Measurements from ENCODE around the gene TIAM1. TPM values are rescaled to one million over a fixed set of nuclear protein-coding genes. Genes with fewer than 3 reads are reported as not detected.
A peak's percentile ranks its signal among the peaks of the same experiment; 100 is the strongest.

The TIAM1 gene
- total RNA-seq, 2 experiments from 2014 or later, result 50.1 to 51.0 TPM

GRCh38 chr21:31290765-31291164 lies 53.3 kb downstream of the TIAM1 start:
- H3K4me1 Mint-ChIP-seq (ENCODE audit: low read depth), result peaks cover 28% of the 10 kb centered on the region
- H3K36me3 Mint-ChIP-seq (ENCODE audit: low read depth), result peaks cover 17% of the 10 kb centered on the region
- H3K27me3 Mint-ChIP-seq (ENCODE audit: low read depth), result no peaks in the 10 kb centered on the region
- intact Hi-C loops (cut with micrococcal nuclease), result loop anchor here (10.0 kb wide), 1 partner anchor 576 kb away; the partner anchor contains the start of gene KRTAP21-3
- H3K4me3 Mint-ChIP-seq, result no peak overlapping the region
- CTCF ChIA-PET, result interaction anchor here (1.0 kb wide), 1 partner anchor 28 kb away, joined by 3 read pairs; no protein-coding TSS in a partner anchor
- H3K9me3 Mint-ChIP-seq, result peaks cover 11% of the 10 kb centered on the region
- H3K27ac Mint-ChIP-seq, result no peak overlapping the region
- no peak for DNase-seq

- intact Hi-C loops (cut with micrococcal nuclease), result loop anchor here (10.0 kb wide), 1 partner anchor 575 kb away; the partner anchor contains the start of gene KRTAP21-3
- Mint-ChIP-seq H3K9me3 (peaks cover 11% of the 10 kb centered on the region), H3K4me3 (no peak overlapping the region), H3K27me3 (ENCODE audit: low read depth) (no peaks in the 10 kb centered on the region), H3K4me1 (ENCODE audit: low read depth) (peaks cover 27% of the 10 kb centered on the region), H3K36me3 (ENCODE audit: low read depth) (peaks cover 17% of the 10 kb centered on the region), H3K27ac (no peak overlapping the region)
- DNase-seq, result no peak
- CTCF ChIA-PET, result interaction anchor here (0.9 kb wide), 1 partner anchor 21 kb away, joined by 4 read pairs; no protein-coding TSS in a partner anchor
Observed at GRCh38 chr21:31289702-31290101, 54.4 kb downstream of the TIAM1 start.

- CTCF ChIA-PET, result no interaction called here
- peaks cover 11% of the 10 kb centered on the region for H3K9me3 Mint-ChIP-seq
- H3K27me3 Mint-ChIP-seq (ENCODE audit: low read depth), result no peaks in the 10 kb centered on the region
- H3K36me3 Mint-ChIP-seq (ENCODE audit: low read depth), result peaks cover 12% of the 10 kb centered on the region
- intact Hi-C loops (cut with micrococcal nuclease), result no loop called here
- no peak for DNase-seq
- no peak overlapping the region for H3K4me3 Mint-ChIP-seq
- H3K27ac Mint-ChIP-seq, result no peak overlapping the region
- peaks cover 19% of the 10 kb centered on the region for H3K4me1 Mint-ChIP-seq (ENCODE audit: low read depth)
Observed at GRCh38 chr21:31288191-31288590, 55.9 kb downstream of the TIAM1 start.

GRCh38 chr21:31287201-31287600 lies 56.9 kb downstream of the TIAM1 start:
- DNase-seq, result no peak
- Mint-ChIP-seq H3K4me3 (no peak overlapping the region), H3K27ac (no peak overlapping the region), H3K36me3 (ENCODE audit: low read depth) (peaks cover 11% of the 10 kb centered on the region), H3K4me1 (ENCODE audit: low read depth) (peaks cover 24% of the 10 kb centered on the region), H3K9me3 (peaks cover 11% of the 10 kb centered on the region), H3K27me3 (ENCODE audit: low read depth) (no peaks in the 10 kb centered on the region)
- intact Hi-C loops (cut with micrococcal nuclease), result no loop called here
- CTCF ChIA-PET, result no interaction called here

GRCh38 chr21:31286621-31287020 lies 57.4 kb downstream of the TIAM1 start:
- intact Hi-C loops (cut with micrococcal nuclease), result no loop called here
- Mint-ChIP-seq H3K4me3 (no peak overlapping the region), H3K27me3 (ENCODE audit: low read depth) (no peaks in the 10 kb centered on the region), H3K9me3 (peaks cover 11% of the 10 kb centered on the region), H3K27ac (no peak overlapping the region), H3K36me3 (ENCODE audit: low read depth) (peaks cover 9% of the 10 kb centered on the region), H3K4me1 (ENCODE audit: low read depth) (peaks cover 23% of the 10 kb centered on the region)
- no peak for DNase-seq
- CTCF ChIA-PET, result no interaction called here

GRCh38 chr21:31284797-31285397 lies 59.2 kb downstream of the TIAM1 start:
- CTCF ChIA-PET, result interaction anchor here (0.7 kb wide), 1 partner anchor 9 kb away, joined by 3 read pairs; no protein-coding TSS in a partner anchor
- Mint-ChIP-seq H3K27ac (no peak overlapping the region), H3K27me3 (ENCODE audit: low read depth) (no peaks in the 10 kb centered on the region), H3K4me1 (ENCODE audit: low read depth) (peaks cover 30% of the 10 kb centered on the region), H3K4me3 (no peak overlapping the region), H3K9me3 (peaks cover 11% of the 10 kb centered on the region), H3K36me3 (ENCODE audit: low read depth) (peaks cover 11% of the 10 kb centered on the region)
- DNase-seq, result no peak
- intact Hi-C loops (cut with micrococcal nuclease), result no loop called here

- CTCF ChIA-PET, result interaction anchor here (1.0 kb wide), 1 partner anchor 299 kb away, joined by 3 read pairs; no protein-coding TSS in a partner anchor
- Mint-ChIP-seq H3K27me3 (ENCODE audit: low read depth) (no peaks in the 10 kb centered on the region), H3K4me3 (no peak overlapping the region), H3K4me1 (ENCODE audit: low read depth) (peaks cover 33% of the 10 kb centered on the region), H3K27ac (peak overlapping the region; percentile 57), H3K9me3 (peaks cover 6% of the 10 kb centered on the region), H3K36me3 (ENCODE audit: low read depth) (peaks cover 8% of the 10 kb centered on the region)
- peak; percentile 61 for DNase-seq
- intact Hi-C loops (cut with micrococcal nuclease), result no loop called here
Observed at GRCh38 chr21:31283025-31283424, 61.0 kb downstream of the TIAM1 start.

- H3K36me3 Mint-ChIP-seq (ENCODE audit: low read depth), result peaks cover 3% of the 10 kb centered on the region
- DNase-seq, result no peak
- H3K27ac Mint-ChIP-seq, result no peak overlapping the region
- peaks cover 33% of the 10 kb centered on the region for H3K4me1 Mint-ChIP-seq (ENCODE audit: low read depth)
- no peaks in the 10 kb centered on the region for H3K27me3 Mint-ChIP-seq (ENCODE audit: low read depth)
- CTCF ChIA-PET, result interaction anchor here (1.0 to 1.1 kb wide), 2 partner anchors 65 to 300 kb away, joined by 3 read pairs; no protein-coding TSS in a partner anchor
- no peaks in the 10 kb centered on the region for H3K9me3 Mint-ChIP-seq
- no peak overlapping the region for H3K4me3 Mint-ChIP-seq
- intact Hi-C loops (cut with micrococcal nuclease), result no loop called here
Observed at GRCh38 chr21:31282095-31282709, 61.9 kb downstream of the TIAM1 start.

GRCh38 chr21:31281561-31281960 lies 62.5 kb downstream of the TIAM1 start:
- CTCF ChIA-PET, result interaction anchor here (1.1 kb wide), 1 partner anchor 66 kb away, joined by 3 read pairs; no protein-coding TSS in a partner anchor
- H3K4me1 Mint-ChIP-seq (ENCODE audit: low read depth), result peaks cover 33% of the 10 kb centered on the region
- peak overlapping the region; percentile 0 for H3K27ac Mint-ChIP-seq
- peaks cover 3% of the 10 kb centered on the region for H3K36me3 Mint-ChIP-seq (ENCODE audit: low read depth)
- H3K9me3 Mint-ChIP-seq, result no peaks in the 10 kb centered on the region
- intact Hi-C loops (cut with micrococcal nuclease), result no loop called here
- no peaks in the 10 kb centered on the region for H3K27me3 Mint-ChIP-seq (ENCODE audit: low read depth)
- no peak overlapping the region for H3K4me3 Mint-ChIP-seq
- DNase-seq, result no peak

GRCh38 chr21:31279986-31280385 lies 64.1 kb downstream of the TIAM1 start:
- Mint-ChIP-seq H3K36me3 (ENCODE audit: low read depth) (peaks cover 3% of the 10 kb centered on the region), H3K27ac (no peak overlapping the region), H3K9me3 (no peaks in the 10 kb centered on the region), H3K4me1 (ENCODE audit: low read depth) (peaks cover 30% of the 10 kb centered on the region), H3K27me3 (ENCODE audit: low read depth) (no peaks in the 10 kb centered on the region), H3K4me3 (no peak overlapping the region)
- CTCF ChIA-PET, result no interaction called here
- intact Hi-C loops (cut with micrococcal nuclease), result loop anchor here (1.0 kb wide), 1 partner anchor 279 kb away; no protein-coding TSS in a partner anchor
- peak; percentile 18 for DNase-seq

GRCh38 chr21:31279214-31279613 lies 64.8 kb downstream of the TIAM1 start:
- no peaks in the 10 kb centered on the region for H3K27me3 Mint-ChIP-seq (ENCODE audit: low read depth)
- peaks cover 27% of the 10 kb centered on the region for H3K4me1 Mint-ChIP-seq (ENCODE audit: low read depth)
- DNase-seq, result no peak
- CTCF ChIA-PET, result interaction anchor here (0.6 kb wide), 1 partner anchor 301 kb away, joined by 3 read pairs; no protein-coding TSS in a partner anchor
- H3K9me3 Mint-ChIP-seq, result no peaks in the 10 kb centered on the region
- H3K4me3 Mint-ChIP-seq, result no peak overlapping the region
- peaks cover 3% of the 10 kb centered on the region for H3K36me3 Mint-ChIP-seq (ENCODE audit: low read depth)
- intact Hi-C loops (cut with micrococcal nuclease), result no loop called here
- no peak overlapping the region for H3K27ac Mint-ChIP-seq

- H3K9me3 Mint-ChIP-seq, result peaks cover 2% of the 10 kb centered on the region
- CTCF ChIA-PET, result interaction anchor here (0.6 kb wide), 1 partner anchor 302 kb away, joined by 3 read pairs; no protein-coding TSS in a partner anchor
- DNase-seq, result no peak
- peaks cover 23% of the 10 kb centered on the region for H3K4me1 Mint-ChIP-seq (ENCODE audit: low read depth)
- peaks cover 5% of the 10 kb centered on the region for H3K36me3 Mint-ChIP-seq (ENCODE audit: low read depth)
- no peaks in the 10 kb centered on the region for H3K27me3 Mint-ChIP-seq (ENCODE audit: low read depth)
- no peak overlapping the region for H3K27ac Mint-ChIP-seq
- intact Hi-C loops (cut with micrococcal nuclease), result no loop called here
- no peak overlapping the region for H3K4me3 Mint-ChIP-seq
Observed at GRCh38 chr21:31278511-31279130, 65.4 kb downstream of the TIAM1 start.

All from activated naive CD4-positive, alpha-beta T cell treated with anti-CD3 and anti-CD28 coated beads for 36 hours (primary cell).